NCI-H2196 treated with DMSO at 0.1 percent for 48 hours (cell line): ENCODE measurements around the gene CD302.
"Not testable (repeated sequence)": the region's sequence is repeated elsewhere in the genome, so short reads cannot be mapped to it uniquely, and the experiment has no call there.

Source experiments
- DNase-seq: peaks from one replicate; lab custom pipeline; 2025; ENCODE audit not compliant: unreplicated experiment; lab: John Stamatoyannopoulos, UW

CD302 gene

GRCh38 chr2:159755014-159755413 is 43.0 kb downstream of the CD302 start:
- DNase-seq, result no peak

- DNase-seq, result no peak
Measured at GRCh38 chr2:159753797-159754196, 44.2 kb downstream of the CD302 start.

- DNase-seq, result no peak
Measured at GRCh38 chr2:159750873-159751272, 47.1 kb downstream of the CD302 start.

GRCh38 chr2:159748089-159748488 is 49.9 kb downstream of the CD302 start:
- no peak for DNase-seq

- DNase-seq, result not testable (repeated sequence)
Measured at GRCh38 chr2:159745237-159745636, 52.8 kb downstream of the CD302 start.

- DNase-seq, result no peak
Measured at GRCh38 chr2:159744363-159744762, 53.6 kb downstream of the CD302 start.

- no peak for DNase-seq
Measured at GRCh38 chr2:159742846-159743245, 55.2 kb downstream of the CD302 start.

- no peak for DNase-seq
Measured at GRCh38 chr2:159738509-159739390, 59.3 kb downstream of the CD302 start.

GRCh38 chr2:159737917-159738296 is 60.1 kb downstream of the CD302 start:
- no peak for DNase-seq

- DNase-seq, result no peak
Measured at GRCh38 chr2:159737292-159737916, 60.6 kb downstream of the CD302 start.

GRCh38 chr2:159736048-159736447 is 62.0 kb downstream of the CD302 start:
- DNase-seq, result no peak

GRCh38 chr2:159735648-159736047 is 62.4 kb downstream of the CD302 start:
- DNase-seq, result no peak

GRCh38 chr2:159728629-159729028 is 69.4 kb downstream of the CD302 start:
- no peak for DNase-seq

GRCh38 chr2:159725713-159726112 is 72.3 kb downstream of the CD302 start:
- no peak for DNase-seq

- not testable (repeated sequence) for DNase-seq
Measured at GRCh38 chr2:159724795-159725572, 73.0 kb downstream of the CD302 start.

GRCh38 chr2:159722580-159722979 is 75.4 kb downstream of the CD302 start:
- no peak for DNase-seq

- DNase-seq, result no peak
Measured at GRCh38 chr2:159720676-159721075, 77.3 kb downstream of the CD302 start.
